Smooth muscle cell of trachea (primary cell): Measurements from ENCODE around the gene HCFC1. TPM values are rescaled to one million over a fixed set of nuclear protein-coding genes. Genes with fewer than 3 reads are reported as not detected.

Experiments used
- total RNA-seq: library from RNA; depleted of rRNA; stranded (reverse); fragments of >200 nt; gene quantifications from 2 replicates; pipeline ENCODE4 v1.2.1, GENCODE V29; 2014

The HCFC1 gene
- total RNA-seq, result 18.9 and 21.1 TPM in 2 replicates

DNA sequence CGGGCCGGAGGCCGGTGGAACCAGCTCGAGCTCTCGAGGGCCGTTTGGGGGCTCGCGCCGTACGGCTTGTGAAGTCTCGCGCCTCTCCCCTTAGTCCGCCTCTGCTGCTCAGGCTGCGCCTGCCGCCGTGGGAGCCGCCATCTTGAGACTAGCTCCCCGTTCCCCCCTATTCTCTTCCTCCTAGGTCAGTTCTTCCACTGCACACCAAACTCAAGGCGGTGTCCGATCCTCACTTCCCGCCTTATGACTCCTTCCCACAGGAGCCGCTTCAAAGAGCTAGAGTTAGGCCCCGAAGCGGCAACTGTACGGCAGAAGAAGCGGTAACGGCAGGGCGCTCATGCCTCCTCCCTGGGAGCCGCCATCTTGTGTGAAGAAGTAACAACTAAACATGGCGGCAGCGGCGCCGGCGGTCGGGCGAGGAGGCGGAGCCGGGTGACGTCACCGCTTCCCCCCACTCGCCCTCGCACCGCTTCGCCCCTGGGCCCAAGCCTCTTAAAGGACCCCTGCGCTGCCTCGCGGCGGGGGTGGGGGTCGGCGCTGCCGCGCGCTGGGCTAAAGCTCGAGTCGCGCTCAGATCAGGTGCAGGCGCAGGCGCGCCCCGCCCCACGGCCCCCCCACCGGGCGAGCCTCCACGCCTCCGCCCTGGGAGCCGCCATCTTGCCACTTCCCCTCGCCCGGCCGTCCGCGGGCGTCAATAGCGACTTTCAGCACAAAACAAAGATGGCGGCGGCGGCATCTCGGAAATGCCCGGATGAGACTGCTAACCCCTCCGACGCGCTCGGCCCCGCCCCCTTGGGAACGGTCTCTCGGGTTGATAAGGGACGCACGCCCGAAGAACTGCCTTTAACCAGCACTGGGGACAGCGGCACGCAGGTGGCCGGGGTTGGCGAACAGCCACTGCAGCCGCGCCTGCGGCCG, at the start of gene HCFC1:
HCFC1 (minus strand) TSS at position 369 of the 918 bp plus-strand sequence. CDS start 978 bp downstream, outside the sequence.

DNA sequence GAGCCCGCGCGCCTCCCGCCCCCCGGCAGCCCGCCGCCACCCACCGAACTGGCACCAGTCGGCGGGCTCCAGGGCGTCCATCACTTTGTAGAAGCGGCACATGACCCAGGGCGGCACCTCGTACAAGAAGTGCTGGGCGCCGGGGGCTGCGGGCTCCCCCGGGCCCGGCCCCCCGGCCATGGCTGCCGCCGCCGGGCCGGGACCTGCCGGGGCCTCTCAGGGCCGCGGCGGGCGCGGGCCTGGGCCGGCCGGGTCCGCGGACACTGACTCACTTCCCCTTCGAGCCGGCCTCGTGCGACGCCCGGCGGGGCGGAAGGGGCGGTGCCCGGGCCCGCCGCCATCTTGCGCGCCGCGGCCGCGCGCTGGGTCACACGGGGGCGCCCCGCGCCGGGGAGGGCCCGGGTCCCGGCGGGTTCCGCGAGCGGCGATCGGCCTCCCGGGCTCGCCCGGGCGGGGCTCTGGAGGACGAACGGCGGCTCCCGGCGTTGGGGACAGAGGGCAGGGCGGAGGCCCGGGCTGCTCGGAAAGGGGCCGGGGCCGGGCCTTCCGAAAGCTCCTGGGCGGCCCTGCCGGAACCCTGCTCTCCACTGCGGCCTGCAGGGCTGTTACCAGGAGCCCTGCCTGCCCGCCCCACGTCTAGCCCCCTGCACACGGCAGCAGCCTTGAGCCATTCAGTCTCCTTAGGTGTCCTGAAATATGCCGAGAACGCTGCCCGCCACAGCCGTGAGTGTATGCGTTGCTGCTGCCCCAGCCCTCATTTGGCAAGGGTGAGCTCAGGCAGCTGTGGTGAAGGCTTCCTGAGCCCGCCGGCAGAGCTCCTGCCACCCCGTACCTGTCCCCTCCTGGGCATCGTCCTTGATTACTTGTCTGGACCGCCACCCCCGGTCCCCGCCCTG, 48.3 kb upstream of the HCFC1 start, which contains the start of gene IRAK1:
IRAK1 (minus strand) TSS at position 270 of the 896 bp plus-strand sequence; CDS start at position 180, 90 bp downstream.

DNA sequence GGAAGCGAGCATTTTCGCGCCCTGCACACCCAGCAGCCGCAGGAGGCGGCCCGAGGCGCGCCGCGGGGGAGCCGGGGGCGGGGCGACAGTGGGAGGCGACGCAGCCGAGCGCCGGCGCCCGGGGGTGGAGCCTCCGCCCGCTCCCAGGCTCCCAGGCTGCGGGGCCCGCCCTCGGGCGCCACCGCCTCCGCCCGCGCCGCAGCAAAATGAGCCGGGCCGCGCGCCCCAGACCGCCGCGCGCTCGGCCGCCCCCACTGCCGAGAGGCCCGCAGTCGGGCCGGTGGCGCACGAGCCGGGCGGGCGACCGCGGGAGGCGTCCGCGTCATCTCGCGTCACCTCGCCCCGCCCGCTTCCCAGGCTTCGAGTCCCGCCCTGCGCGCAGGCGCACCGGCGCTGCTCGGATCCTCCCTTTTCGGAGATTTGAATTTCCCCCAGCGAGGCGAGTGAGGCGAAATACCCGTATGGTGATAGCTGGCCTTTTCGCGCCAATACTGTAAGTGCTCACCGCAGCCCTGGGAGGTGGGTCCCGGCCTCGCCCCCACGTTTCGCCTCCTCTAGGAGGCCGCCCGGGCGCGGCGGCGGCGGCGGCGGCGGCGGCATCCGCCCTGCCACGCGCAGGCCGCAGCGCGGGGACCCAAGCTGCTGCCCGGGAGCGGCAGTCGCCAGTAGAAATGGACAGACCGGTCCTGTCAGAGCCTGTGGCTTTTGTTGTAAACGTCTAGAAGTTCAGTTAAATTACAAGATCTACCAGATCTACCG, 929 bp upstream of the HCFC1 start, which contains the start of gene TMEM187:
TMEM187 (plus strand) TSS at position 387 of the 759 bp plus-strand sequence. CDS start 9,309 bp downstream, outside the sequence.

DNA sequence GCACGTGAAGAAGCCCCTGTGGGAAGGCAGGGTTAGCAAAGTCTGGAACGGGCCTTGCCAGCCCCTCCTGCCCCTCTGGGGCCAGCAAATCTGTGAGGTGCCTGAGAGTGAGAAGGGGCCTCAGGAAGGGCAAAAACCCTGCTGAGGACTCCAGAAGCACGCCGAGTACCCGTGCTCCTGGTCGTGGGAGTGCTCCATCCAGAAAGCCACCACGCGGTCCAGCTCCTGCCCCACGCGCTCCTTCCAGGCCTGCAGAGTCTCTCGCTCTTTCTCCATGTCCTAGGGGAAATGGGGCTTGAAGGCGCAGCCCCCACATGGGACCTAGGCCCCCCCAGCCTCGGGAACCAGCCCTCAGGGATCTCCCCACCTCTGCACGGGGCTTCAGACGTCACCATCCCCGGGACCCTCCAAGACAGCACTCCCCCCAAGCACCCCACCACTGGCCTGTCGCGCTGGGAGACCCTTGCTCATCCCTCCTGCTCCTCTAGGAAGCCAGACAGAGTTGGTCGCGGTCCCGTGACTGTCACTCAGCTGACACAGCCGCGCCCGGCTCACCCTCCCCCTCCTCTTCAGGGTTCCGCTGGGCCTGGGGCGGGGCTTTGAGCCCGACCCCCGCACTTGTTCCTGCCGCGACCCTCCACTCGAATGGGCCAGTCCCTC, 27.3 kb downstream of the HCFC1 start, which contains the start of gene RENBP:
RENBP (minus strand) TSS at position 504 of the 660 bp plus-strand sequence; CDS start at position 471, 33 bp downstream.

DNA sequence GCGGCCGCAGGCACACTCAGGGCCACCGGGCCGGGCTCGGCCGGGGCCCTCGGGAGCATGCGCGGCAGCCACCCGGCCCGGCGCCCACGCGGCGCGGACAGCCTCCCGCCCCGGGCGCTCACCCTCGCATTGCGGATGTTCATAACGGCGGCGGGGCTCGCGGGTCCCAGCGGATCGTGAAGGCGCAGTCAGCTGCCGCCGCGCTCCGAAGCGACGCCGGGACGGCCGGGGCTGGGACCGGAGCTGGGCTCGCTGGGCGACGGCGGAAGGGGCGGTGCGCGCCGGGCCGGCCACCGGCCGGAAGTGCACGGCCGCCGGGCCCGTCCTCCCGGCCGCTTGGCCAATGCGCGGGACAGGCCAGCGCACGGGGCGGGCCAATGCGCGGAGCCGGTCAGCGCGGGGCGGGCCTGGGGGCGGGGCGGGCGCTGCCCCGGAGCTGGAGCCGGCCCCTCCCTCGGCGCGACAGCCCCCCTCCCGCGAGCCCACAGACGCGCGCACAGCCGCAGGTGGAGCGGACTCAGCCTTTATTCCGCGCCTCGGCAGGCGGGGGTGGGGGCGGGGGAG, 36.8 kb downstream of the HCFC1 start, which contains the start of gene NAA10:
NAA10 (minus strand) TSS at position 276 of the 564 bp plus-strand sequence; CDS start at position 143, 133 bp downstream.

DNA sequence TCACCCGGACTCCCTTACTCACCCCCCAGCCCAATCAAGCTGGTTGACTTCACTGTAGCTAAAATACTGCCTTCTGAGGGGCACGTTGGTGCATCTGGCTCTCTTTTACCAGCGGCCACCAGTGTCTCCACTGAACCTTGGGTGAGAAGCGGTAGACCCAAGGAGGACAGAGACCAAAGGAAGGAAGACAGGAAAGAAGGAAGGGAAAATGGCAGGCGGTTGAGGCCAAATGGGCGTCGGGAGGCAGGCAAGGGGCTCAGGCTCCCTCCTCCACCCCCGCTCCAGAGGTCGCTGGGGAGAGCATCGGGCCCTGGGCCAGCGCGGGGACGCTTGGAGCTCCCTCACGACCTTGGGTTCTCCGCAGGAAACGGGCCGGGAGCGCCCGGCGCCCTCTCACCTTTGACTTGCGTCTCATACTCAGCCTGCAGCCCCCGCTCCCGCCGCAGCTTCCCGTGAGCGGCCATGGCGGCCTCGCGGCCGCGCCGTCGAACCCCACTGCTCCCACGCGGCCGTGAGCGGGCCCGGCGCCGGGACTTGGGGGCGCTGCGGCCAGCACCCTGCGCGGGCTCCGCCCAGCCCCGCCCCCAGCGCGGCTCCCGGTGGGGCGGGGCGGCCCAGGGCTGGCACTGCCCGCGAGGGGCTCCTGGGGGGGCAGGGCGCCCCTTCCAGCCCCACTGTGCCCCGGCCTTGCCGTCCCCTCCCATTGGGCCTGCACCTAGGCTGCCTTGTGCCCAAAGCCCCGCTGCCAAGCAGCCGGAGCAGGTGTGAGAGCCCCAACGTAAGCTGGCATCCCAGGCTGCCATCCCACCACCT, 45.7 kb downstream of the HCFC1 start, which contains the start of gene ARHGAP4:
ARHGAP4 (minus strand) TSS at position 526 of the 813 bp plus-strand sequence; CDS start at position 464, 62 bp downstream.

DNA sequence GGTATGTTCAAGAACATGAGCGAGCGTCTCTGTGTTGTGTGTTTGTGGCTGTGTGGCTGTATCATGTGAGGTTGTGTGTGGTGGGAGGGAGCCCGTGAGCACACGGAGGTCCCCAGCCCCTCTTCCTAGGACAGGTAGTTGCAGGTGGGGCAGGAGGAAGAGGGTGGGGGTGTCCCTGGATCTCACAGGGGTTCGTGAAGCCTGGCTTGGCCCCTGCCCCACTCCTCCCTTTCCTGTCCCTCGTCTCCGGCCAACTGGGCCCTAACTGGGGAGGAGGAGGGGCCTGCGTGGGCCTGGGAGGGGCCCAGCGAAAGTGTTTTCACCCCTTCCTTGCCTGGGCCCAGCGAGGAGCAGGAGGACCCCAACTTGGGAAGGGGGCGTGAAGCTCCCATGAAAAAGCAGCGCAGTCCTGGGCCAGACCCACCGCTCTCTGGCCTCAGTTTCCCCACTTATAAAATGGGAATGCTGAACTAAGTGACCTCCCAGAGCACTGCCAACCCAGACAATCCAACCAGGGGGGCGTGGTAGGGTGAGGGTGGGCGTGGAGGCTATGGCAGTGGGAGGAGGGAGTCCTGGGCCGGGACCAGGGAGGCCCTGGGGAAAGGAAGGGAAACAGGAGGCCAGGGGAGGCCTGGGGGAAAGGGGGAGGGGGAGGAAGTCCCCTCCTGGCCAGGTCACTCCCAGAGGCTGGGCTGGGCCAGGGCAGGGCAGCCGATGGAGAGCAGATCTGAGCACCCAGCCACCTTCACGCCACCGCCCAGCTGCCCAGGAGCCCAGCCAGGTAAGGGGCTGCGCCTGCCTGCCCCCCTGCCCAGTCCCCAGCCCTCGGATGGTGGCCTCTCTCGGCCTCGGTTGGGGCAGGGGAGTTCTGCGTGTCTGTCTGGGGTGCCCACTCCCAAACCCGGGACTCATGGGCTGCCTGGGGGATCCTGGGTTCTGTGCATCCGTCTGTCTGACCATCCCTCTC, 67.3 kb downstream of the HCFC1 start, which contains the start of gene AVPR2:
AVPR2 (plus strand) TSS at position 683 of the 967 bp plus-strand sequence. CDS start 473 bp downstream, outside the sequence.

Other genes starting within 250 kb of the HCFC1 start
- gene BCAP31, start 247.4 kb downstream of the HCFC1 start, total RNA-seq, result 115 and 129 TPM in 2 replicates
- 15.7 and 26.0 TPM in 2 replicates for gene ABCD1, start 247.0 kb downstream of the HCFC1 start, total RNA-seq
- 2.3 and 6.1 TPM in 2 replicates for gene PLXNB3, start 207.6 kb downstream of the HCFC1 start, total RNA-seq
- gene SRPK3, start 190.8 kb downstream of the HCFC1 start, total RNA-seq, result 0.58 and 1.5 TPM in 2 replicates
- 62.4 and 63.3 TPM in 2 replicates for gene IDH3G, start 177.4 kb downstream of the HCFC1 start, total RNA-seq
- 55.1 and 119 TPM in 2 replicates for gene SSR4, start 177.2 kb downstream of the HCFC1 start, total RNA-seq
- gene PDZD4, start 141.3 kb downstream of the HCFC1 start, total RNA-seq, result 0.15 and 0.33 TPM in 2 replicates
- 1.2 and 1.6 TPM in 2 replicates for gene L1CAM, start 85.6 kb downstream of the HCFC1 start, total RNA-seq
- not detected in 2 replicates for gene AVPR2, start 67.1 kb downstream of the HCFC1 start, total RNA-seq
- 2.3 and 2.6 TPM in 2 replicates for gene ARHGAP4, start 45.6 kb downstream of the HCFC1 start, total RNA-seq
- gene NAA10, start 36.8 kb downstream of the HCFC1 start, total RNA-seq, result 39.0 and 41.8 TPM in 2 replicates
- gene RENBP, start 27.2 kb downstream of the HCFC1 start, total RNA-seq, result 1.3 and 1.5 TPM in 2 replicates
- gene TMEM187, start 936 bp upstream of the HCFC1 start, total RNA-seq, result 6.8 and 10.9 TPM in 2 replicates
- gene IRAK1, start 48.1 kb upstream of the HCFC1 start, total RNA-seq, result 52.8 and 87.7 TPM in 2 replicates
- gene MECP2, start 125.9 kb upstream of the HCFC1 start, total RNA-seq, result 25.3 and 37.1 TPM in 2 replicates
- not detected in 2 replicates for gene OPN1LW, start 172.4 kb upstream of the HCFC1 start, total RNA-seq
- not detected in 2 replicates for gene OPN1MW, start 210.8 kb upstream of the HCFC1 start, total RNA-seq
- gene OPN1MW2, start 247.9 kb upstream of the HCFC1 start, total RNA-seq, result not detected in 2 replicates